HepG2 (cell line): ENCODE results near the gene CAMK4. TPM values are rescaled to one million over a fixed set of nuclear protein-coding genes. Genes with fewer than 3 reads are reported as not detected.

Experiments used
- ATAC-seq: fragments of 200-7000 bp; cut with Tn5 transposase; 3 replicates; pipeline ENCODE4 v1.9.1; 2020; ENCODE audit warnings: mild to moderate bottlenecking, moderate library complexity
- BruUV-seq: library from RNA; stranded (reverse); fragments of 400-500 nt; replicated peaks from 2 replicates; lab custom pipeline; 2021; lab: Mats Ljungman, UMichigan
- CTCF ChIA-PET: fragments of 300-600 bp; formaldehyde crosslinking; extraction: SDS; loops from one replicate; lab custom pipeline; 2021; ENCODE audit warnings: low total read pairs, inconsistent platforms, low intra/inter-chr PET ratio; lab: Yijun Ruan, JAX
- POLR2A ChIA-PET: fragments of 350-600 bp; sonication (Branson Sonifier 250); formaldehyde crosslinking; loops from one replicate; lab custom pipeline; 2020; ENCODE audit warnings: antibody characterized with exemption, inconsistent platforms; lab: Yijun Ruan, JAX
- DNase-seq: peaks from one replicate; pipeline ENCODE4 v3.0.0-alpha.2; 2015; ENCODE audit warnings: low spot score
- FAIRE-seq: peaks from 3 replicates; lab custom pipeline; 2011; peaks lifted over from hg19 to GRCh38; lab: Jason Lieb, UNC
- H2AFZ ChIP-seq: one replicate; pipeline ENCODE4 v1.6.1; 2011; ENCODE audit warnings: low read length, inconsistent platforms
- H3K27ac ChIP-seq: fragments of 300-600 bp; 3 replicates; pipeline ENCODE4 v1.8.0; 2011; ENCODE audit warnings: mixed run types, mild to moderate bottlenecking, mixed read lengths, low read length, inconsistent platforms; ENCODE audit not compliant: insufficient read depth; ENCODE audit errors: extremely low read length
- H3K27me3 ChIP-seq, 2 experiments: fragments of 200-600 bp in 1 of 2; 2 replicates in 1 of 2; 3 replicates in 1 of 2; pipeline versions ENCODE4 v1.6.0 to v1.8.0; 2011; ENCODE audit warnings: low read length in 2 of 2, mild to moderate bottlenecking in 2 of 2, moderate library complexity in 2 of 2, inconsistent platforms in 1 of 2; ENCODE audit not compliant: insufficient read depth in 2 of 2, control insufficient read depth in 1 of 2
- H3K36me3 ChIP-seq, 2 experiments: fragments of 200-600 bp in 1 of 2; replicated peaks in 1 of 2; 2 replicates in 1 of 2; 3 replicates in 1 of 2; pipeline versions ENCODE4 v1.5.1 to v1.8.0; 2011; ENCODE audit warnings: low read length in 2 of 2, inconsistent platforms in 1 of 2; ENCODE audit not compliant: insufficient read depth in 2 of 2, control insufficient read depth in 1 of 2
- H3K4me1 ChIP-seq: 2 replicates; pipeline ENCODE4 v1.5.1; 2012; ENCODE audit warnings: low read length, inconsistent platforms; ENCODE audit not compliant: insufficient read depth
- H3K4me2 ChIP-seq: 2 replicates; pipeline ENCODE4 v1.6.0; 2011; ENCODE audit warnings: low read depth, low read length, inconsistent platforms
- H3K4me3 ChIP-seq, 3 experiments: fragments of 200-600 bp in 1 of 3; sonication (generic), shearing (Covaris generic) in 1 of 3; replicated peaks in 1 of 3; 2 replicates each; pipeline ENCODE4 v1.5.1; 2011 to 2016; ENCODE audit warnings: low read length in 3 of 3, inconsistent platforms in 2 of 3, low read depth in 2 of 3, mild to moderate bottlenecking in 2 of 3, control low read depth in 1 of 3, mixed read lengths in 1 of 3; ENCODE audit not compliant: insufficient read depth in 1 of 3
- H3K79me2 ChIP-seq: one replicate; pipeline ENCODE4 v1.6.1; 2011; ENCODE audit warnings: low read length, inconsistent platforms; ENCODE audit not compliant: insufficient read depth
- H3K9ac ChIP-seq: 2 replicates; pipeline ENCODE4 v1.6.0; 2011; ENCODE audit warnings: mild to moderate bottlenecking, low read depth, low read length, inconsistent platforms; ENCODE audit not compliant: insufficient read depth
- H3K9me3 ChIP-seq: 2 replicates; pipeline ENCODE4 v1.5.1; 2012; ENCODE audit warnings: mild to moderate bottlenecking, low read length
- H4K20me1 ChIP-seq: 2 replicates; pipeline ENCODE4 v1.6.0; 2011; ENCODE audit warnings: inconsistent platforms, mild to moderate bottlenecking, low read length, moderate library complexity; ENCODE audit not compliant: insufficient read depth
- CEBPG ChIP-seq: IDR thresholded peaks from 2 replicates; pipeline ENCODE4 v1.6.1; 2016
- HNF4A ChIP-seq: sonication (generic); formaldehyde crosslinking; IDR thresholded peaks from 2 replicates; pipeline ENCODE4 v1.4.0; 2020; ENCODE audit warnings: missing genetic modification reagents
- HNRNPL ChIP-seq: fragments of 200-400 bp; formaldehyde crosslinking; IDR thresholded peaks from 2 replicates; pipeline ENCODE4 v1.6.1; 2017; ENCODE audit warnings: mild to moderate bottlenecking, low read depth, low read length
- SIN3A ChIP-seq: IDR thresholded peaks from 2 replicates; pipeline ENCODE4 v1.6.1; 2011; ENCODE audit warnings: low read depth, mild to moderate bottlenecking, control low read depth, low read length, borderline replicate concordance
- SP4 ChIP-seq: sonication (generic); formaldehyde crosslinking; IDR thresholded peaks from 2 replicates; pipeline ENCODE4 v1.8.1; 2023; ENCODE audit warnings: mild to moderate bottlenecking, missing genetic modification reagents
- WIZ ChIP-seq: sonication (generic); formaldehyde crosslinking; IDR thresholded peaks from 2 replicates; pipeline ENCODE4 v1.5.1; 2020; ENCODE audit warnings: mild to moderate bottlenecking, missing genetic modification reagents
- ZMYM3 ChIP-seq: sonication (generic); formaldehyde crosslinking; IDR thresholded peaks from 2 replicates; pipeline ENCODE4 v1.5.1; 2020; ENCODE audit warnings: mild to moderate bottlenecking, missing genetic modification reagents
- ZNF296 ChIP-seq: sonication (generic); formaldehyde crosslinking; conservative IDR thresholded peaks from 2 replicates; pipeline ENCODE4 v1.5.0; 2020; ENCODE audit warnings: mild to moderate bottlenecking, missing genetic modification reagents
- ZNF432 ChIP-seq: sonication (generic); formaldehyde crosslinking; IDR thresholded peaks from 2 replicates; pipeline ENCODE4 v1.5.0; 2020; ENCODE audit warnings: missing genetic modification reagents, mild to moderate bottlenecking, borderline replicate concordance
- ZNF446 ChIP-seq: sonication (generic); formaldehyde crosslinking; IDR thresholded peaks from 2 replicates; pipeline ENCODE4 v1.5.0; 2020; ENCODE audit warnings: mild to moderate bottlenecking, missing genetic modification reagents
- ZNF496 ChIP-seq: sonication (generic); formaldehyde crosslinking; IDR thresholded peaks from 2 replicates; pipeline ENCODE4 v1.8.1; 2023; ENCODE audit warnings: mild to moderate bottlenecking, moderate library complexity, missing genetic modification reagents; ENCODE audit not compliant: insufficient replicate concordance
- ZNF563 ChIP-seq: sonication (generic); formaldehyde crosslinking; IDR thresholded peaks from 2 replicates; pipeline ENCODE4 v1.8.0; 2022; ENCODE audit warnings: mild to moderate bottlenecking, moderate library complexity, missing genetic modification reagents
- ZNF614 ChIP-seq: IDR thresholded peaks from 2 replicates; pipeline ENCODE4 v1.6.1; 2018; ENCODE audit warnings: missing biosample characterization, missing genetic modification reagents, inconsistent platforms, borderline replicate concordance
- ZSCAN20 ChIP-seq: sonication (generic); formaldehyde crosslinking; IDR thresholded peaks from 2 replicates; pipeline ENCODE4 v1.4.0; 2020; ENCODE audit warnings: missing genetic modification reagents, mild to moderate bottlenecking, borderline replicate concordance
- WGBS: methylation state at CpG from one replicate; pipeline ENCODE4 v1.1.6; 2017; ENCODE audit warnings: low lambda C conversion rate; 5-methylcytosine and 5-hydroxymethylcytosine counted together
- in situ Hi-C: cut with HindIII; loops from 2 replicates; pipeline ENCODE4 v1.10.0; 2017; ENCODE audit warnings: low pct_unique_long_range_greater_than_20kb; ENCODE audit not compliant: extremely low pct_ligation_motif_present
- intact Hi-C: fragments of 100-400 bp; cut with micrococcal nuclease; formaldehyde crosslinking; loops from one replicate; pipeline ENCODE4 v1.10.0; 2022; ENCODE audit not compliant: unreplicated experiment
- polyA plus RNA-seq, 8 experiments: library from polyadenylated mRNA; depleted of rRNA in 3 of 8; stranded (reverse) in 7 of 8; unstranded in 1 of 8; fragments of >200 nt; fragmentation: Illumina TruSeq in 4 of 8; extraction: Trizol in 4 of 8; gene quantifications; 2 replicates each; pipeline versions ENCODE4 v1.2.1 to v1.2.3, GENCODE V29; 2011 to 2016; ENCODE audit warnings: low read depth in 4 of 8, missing spikeins in 1 of 8, mixed read lengths in 1 of 8; ENCODE audit not compliant: insufficient read depth in 1 of 8
- total RNA-seq, 5 experiments: library from RNA; depleted of rRNA; stranded (reverse); fragments of >200 nt; fragmentation: Illumina TruSeq; extraction: Trizol; gene quantifications; 2 replicates each; pipeline ENCODE4 v1.2.3, GENCODE V29; 2016; ENCODE audit warnings: low read depth in 1 of 5
- TF ChIP-seq, protein P1 (sequence below): sonication (generic); formaldehyde crosslinking; IDR thresholded peaks from 2 replicates; pipeline ENCODE4 v1.4.0; 2020; ENCODE audit warnings: missing genetic modification reagents, borderline replicate concordance
- TF ChIP-seq, protein P2 (sequence below): sonication (generic); formaldehyde crosslinking; IDR thresholded peaks from 2 replicates; pipeline ENCODE4 v1.5.1; 2020; ENCODE audit warnings: missing genetic modification reagents, mild to moderate bottlenecking, borderline replicate concordance

CAMK4 gene
- total and polyA plus RNA-seq, 2 of the 13 experiments (the other 11 are each of a cell fraction or from before 2014, with no cell fraction given), result not detected

DNA sequence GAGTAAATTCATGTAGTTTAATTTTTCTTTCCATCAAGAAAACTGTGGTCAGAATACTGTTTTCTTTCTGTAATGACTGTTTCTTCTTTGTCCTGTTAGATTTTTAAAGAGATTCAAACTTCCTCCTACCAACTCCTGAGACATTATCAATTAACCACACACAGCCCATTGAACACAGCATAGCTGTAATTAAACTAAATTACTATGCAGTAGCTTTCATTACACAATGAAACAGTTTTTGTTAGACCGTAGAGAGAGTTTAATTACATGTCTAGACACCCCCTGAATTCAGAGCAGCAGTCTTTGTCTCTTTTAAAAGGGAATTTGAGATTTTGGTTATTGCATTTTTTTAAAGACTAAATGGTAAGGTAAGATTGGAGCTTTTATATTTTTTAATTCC is 210.6 kb downstream of the CAMK4 start:
- intact Hi-C loops, result no loop called here
- H3K9me3 ChIP-seq, result no peaks in the 10 kb centered on the region
- FAIRE-seq (no peak), DNase-seq (no peak), ATAC-seq (no peak)
- H3K4me3 ChIP-seq, result no peak overlapping the region
- no peaks in the 10 kb centered on the region for H3K4me1 ChIP-seq
- H3K79me2 ChIP-seq, result no peaks in the 10 kb centered on the region
- in situ Hi-C loops, result no loop called here
- POLR2A ChIA-PET, result no interaction called here
- WGBS, result 3% methylated on average over 1 of the region's 1 CpG
- no peaks in the 10 kb centered on the region for H4K20me1 ChIP-seq
- H3K27ac ChIP-seq, result no peak overlapping the region
- CTCF ChIA-PET, result no interaction called here
- no peak overlapping the region for H3K4me2 ChIP-seq
- no peaks in the 10 kb centered on the region for H3K36me3 ChIP-seq
- BruUV-seq, result no TSS peak
- TF ChIP-seq ZMYM3 (CRISPR knock-in tag) (no peak), CEBPG (CRISPR knock-in tag) (no peak), ZNF296 (CRISPR knock-in tag) (no peak), ZNF614 (CRISPR knock-in tag) (no peak), HNRNPL (no peak), ZNF563 (CRISPR knock-in tag) (no peak)
- H3K9ac ChIP-seq, result no peak overlapping the region
- no peak overlapping the region for H2AFZ ChIP-seq
- no peaks in the 10 kb centered on the region; a peak in 1 of 5 replicates for H3K27me3 ChIP-seq

DNA sequence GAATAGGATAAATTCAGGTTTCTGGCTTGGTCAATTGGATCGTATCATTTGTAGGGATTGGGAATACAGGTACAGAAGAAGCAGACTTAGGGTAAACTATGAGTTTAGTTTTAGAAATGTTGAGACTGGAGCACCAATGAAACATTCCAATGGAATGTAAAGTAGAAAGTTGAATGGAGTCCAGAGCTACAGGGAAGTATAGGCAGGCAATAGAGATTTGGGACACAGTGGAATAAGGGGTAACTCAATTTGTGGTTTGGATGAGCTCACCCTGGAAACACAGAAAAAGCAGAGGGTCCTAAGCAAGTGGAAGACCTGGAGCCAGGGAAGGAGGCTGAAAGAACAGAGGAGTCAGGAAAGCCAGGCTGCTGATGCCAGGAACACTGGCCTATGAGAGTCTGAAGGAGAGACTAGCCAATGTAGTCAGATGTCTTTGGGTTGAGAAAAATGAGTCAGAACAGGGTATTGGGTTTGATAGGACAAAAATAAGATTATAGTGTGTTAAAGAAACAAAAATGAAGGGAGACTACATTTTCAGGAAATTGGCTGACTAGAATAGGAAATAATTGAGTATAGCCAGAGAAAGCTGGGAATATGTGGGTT is 215.4 kb downstream of the CAMK4 start:
- Histone ChIP-seq H3K4me3 (no peak overlapping the region), H3K79me2 (no peaks in the 10 kb centered on the region), H3K9ac (no peak overlapping the region), H3K27ac (no peak overlapping the region), H3K4me1 (no peaks in the 10 kb centered on the region), H4K20me1 (no peaks in the 10 kb centered on the region), H3K9me3 (no peaks in the 10 kb centered on the region), H3K4me2 (no peak overlapping the region), H2AFZ (no peak overlapping the region), H3K36me3 (no peaks in the 10 kb centered on the region), H3K27me3 (no peaks in the 10 kb centered on the region; a peak in 1 of 5 replicates)
- in situ Hi-C loops, result no loop called here
- POLR2A ChIA-PET, result no interaction called here
- CTCF ChIA-PET, result no interaction called here
- intact Hi-C loops, result no loop called here
- BruUV-seq, result no TSS peak
- no peak for FAIRE-seq
- WGBS, result 3% methylated on average over 1 of the region's 1 CpG
- DNase-seq, result no peak
- ATAC-seq, result no peak
- no peak for TF ChIP-seq ZNF496
- TF ChIP-seq WIZ (CRISPR knock-in tag), result no peak
- TF ChIP-seq, protein P1, sequence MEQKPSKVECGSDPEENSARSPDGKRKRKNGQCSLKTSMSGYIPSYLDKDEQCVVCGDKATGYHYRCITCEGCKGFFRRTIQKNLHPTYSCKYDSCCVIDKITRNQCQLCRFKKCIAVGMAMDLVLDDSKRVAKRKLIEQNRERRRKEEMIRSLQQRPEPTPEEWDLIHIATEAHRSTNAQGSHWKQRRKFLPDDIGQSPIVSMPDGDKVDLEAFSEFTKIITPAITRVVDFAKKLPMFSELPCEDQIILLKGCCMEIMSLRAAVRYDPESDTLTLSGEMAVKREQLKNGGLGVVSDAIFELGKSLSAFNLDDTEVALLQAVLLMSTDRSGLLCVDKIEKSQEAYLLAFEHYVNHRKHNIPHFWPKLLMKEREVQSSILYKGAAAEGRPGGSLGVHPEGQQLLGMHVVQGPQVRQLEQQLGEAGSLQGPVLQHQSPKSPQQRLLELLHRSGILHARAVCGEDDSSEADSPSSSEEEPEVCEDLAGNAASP (CRISPR knock-in tag), result no peak
- TF ChIP-seq SP4, result no peak
- no peak for TF ChIP-seq SIN3A
- TF ChIP-seq ZNF432 (CRISPR knock-in tag), result no peak
- TF ChIP-seq HNF4A (CRISPR knock-in tag), result no peak
- no peak for TF ChIP-seq ZNF446 (CRISPR knock-in tag)
- TF ChIP-seq, protein P2, sequence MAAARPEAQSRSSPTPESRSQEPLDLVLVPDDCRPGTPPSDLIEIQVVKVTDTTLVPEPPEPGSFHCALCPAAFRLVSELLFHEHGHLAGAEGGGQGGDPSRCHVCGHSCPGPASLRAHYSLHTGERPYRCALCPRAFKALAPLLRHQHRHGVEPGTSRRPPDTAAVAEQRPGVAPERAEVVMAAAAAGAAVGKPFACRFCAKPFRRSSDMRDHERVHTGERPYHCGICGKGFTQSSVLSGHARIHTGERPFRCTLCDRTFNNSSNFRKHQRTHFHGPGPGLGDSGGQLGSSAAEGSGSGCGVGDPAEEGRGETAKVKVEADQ (CRISPR knock-in tag), result no peak
- TF ChIP-seq ZSCAN20 (CRISPR knock-in tag), result no peak
